HG02759 (cell line): ENCODE measurements around the gene UROS.

ENCODE experiments used
- ATAC-seq: cut with Tn5 transposase; IDR thresholded peaks from one replicate; pipeline ENCODE4 v1.9.1; 2021; ENCODE audit warnings: mild to moderate bottlenecking, moderate library complexity; ENCODE audit not compliant: unreplicated experiment

Gene UROS

GRCh38 chr10:125769175-125769574 lies 53.9 kb downstream of the UROS start:
- ATAC-seq, result no peak

- ATAC-seq, result no peak
These were observed 54.7 kb downstream of the UROS start for GRCh38 chr10:125768219-125768855.

DNA sequence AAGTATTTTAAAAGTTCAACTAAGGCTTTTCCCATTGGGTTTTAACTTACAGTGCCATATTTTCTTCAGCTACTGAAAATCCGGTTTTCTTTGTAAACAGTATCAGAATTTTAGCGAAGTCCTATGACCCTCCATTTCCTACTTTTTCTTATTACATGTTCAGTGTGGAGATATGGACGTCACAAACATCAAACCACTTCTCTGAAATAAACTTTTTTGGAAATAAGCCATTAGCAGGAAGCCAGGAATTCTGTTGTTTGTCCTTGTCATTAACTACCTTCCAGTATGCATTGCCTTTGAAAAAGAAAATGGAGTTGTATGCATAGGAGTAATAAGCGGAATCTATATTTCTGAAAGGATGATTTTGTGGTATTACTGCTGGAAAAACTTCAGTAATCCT lies 56.5 kb downstream of the UROS start:
- ATAC-seq, result no peak

- no peak for ATAC-seq
These were observed 57.2 kb downstream of the UROS start for GRCh38 chr10:125765835-125766234.

GRCh38 chr10:125762692-125763648 lies 60.1 kb downstream of the UROS start:
- no peak for ATAC-seq

DNA sequence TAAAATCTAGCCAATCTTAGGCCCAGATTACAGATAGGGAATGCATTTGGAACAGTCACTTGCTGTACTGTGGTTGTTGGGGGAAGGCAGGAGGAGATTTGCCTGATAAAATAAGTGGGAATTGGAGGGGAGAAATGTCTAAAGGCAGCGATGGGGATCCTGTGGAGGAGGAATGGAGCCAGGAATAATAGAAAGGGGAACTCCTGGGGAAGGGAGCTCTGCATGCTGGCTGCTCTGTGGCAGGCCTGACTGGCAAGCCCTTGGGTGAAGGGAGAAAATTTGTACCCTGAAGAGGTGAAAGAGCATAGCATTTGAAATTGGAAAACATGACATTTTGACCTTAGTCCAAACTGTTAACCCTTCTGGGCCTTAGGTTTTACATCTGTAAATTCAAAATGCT lies 61.1 kb downstream of the UROS start:
- no peak for ATAC-seq

- no peak for ATAC-seq
These were observed 65.3 kb downstream of the UROS start for GRCh38 chr10:125757742-125758141.

DNA sequence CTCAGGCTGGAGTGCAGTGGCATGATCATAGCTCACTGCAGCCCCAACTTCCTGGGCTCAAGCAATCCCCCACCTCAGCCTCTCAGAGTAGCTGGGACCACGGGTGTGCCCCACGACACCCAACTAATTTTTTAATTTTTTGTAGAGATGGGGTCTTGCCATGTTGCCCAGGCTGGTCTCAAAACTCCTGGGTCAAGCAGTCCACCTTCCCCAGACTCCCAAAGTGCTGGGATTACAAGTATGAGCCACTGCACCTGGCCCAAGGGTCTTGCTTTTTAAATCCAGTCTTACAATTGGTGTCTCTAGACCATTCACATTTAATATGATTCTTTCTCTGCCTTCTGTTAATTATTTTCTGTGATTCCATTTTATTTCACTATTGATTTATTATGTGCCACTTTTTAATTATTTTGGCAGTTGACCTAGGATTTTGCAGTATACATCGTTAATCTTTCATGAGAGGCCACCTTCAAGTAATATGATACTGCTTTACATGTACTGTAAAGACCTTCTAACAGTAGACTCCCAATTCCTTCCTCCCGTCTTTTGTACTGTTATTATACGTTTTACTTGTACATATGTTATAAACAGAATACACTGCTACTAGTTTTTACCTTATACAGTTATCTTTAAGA lies 66.1 kb downstream of the UROS start:
- no peak for ATAC-seq

DNA sequence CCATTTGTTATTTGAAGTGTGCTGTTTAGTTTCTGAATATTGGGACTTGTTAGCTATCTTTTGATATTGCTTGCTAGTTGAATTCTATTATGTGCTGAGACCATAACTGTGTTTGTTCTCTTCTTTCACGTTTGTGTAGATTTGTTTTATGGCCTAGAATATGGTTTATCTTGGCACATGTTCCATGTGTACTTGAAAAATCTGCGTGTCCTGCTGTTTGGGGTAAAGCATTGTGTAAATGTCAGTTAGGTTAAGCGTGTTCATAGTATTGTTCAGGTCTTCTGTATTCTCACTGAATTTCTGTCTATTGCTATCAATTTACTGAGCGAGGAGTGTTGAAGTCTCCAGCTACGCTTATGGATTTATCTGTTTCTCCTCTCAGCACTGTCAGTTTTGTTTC lies 66.9 kb downstream of the UROS start:
- ATAC-seq, result no peak

- no peak for ATAC-seq
These were observed 75.6 kb downstream of the UROS start for GRCh38 chr10:125747417-125747816.

GRCh38 chr10:125744909-125745308 lies 78.1 kb downstream of the UROS start:
- no peak for ATAC-seq

- ATAC-seq, result no peak
These were observed 80.6 kb downstream of the UROS start for GRCh38 chr10:125742465-125742864.

GRCh38 chr10:125739994-125740679 lies 82.9 kb downstream of the UROS start:
- no peak for ATAC-seq
